ENCODE results near the gene GP1BA.
A peak's percentile ranks its signal among the peaks of the same experiment; 100 is the strongest.
"Not testable (repeated sequence)": the region's sequence is repeated elsewhere in the genome, so short reads cannot be mapped to it uniquely, and the experiment has no call there.

GP1BA gene

DNA sequence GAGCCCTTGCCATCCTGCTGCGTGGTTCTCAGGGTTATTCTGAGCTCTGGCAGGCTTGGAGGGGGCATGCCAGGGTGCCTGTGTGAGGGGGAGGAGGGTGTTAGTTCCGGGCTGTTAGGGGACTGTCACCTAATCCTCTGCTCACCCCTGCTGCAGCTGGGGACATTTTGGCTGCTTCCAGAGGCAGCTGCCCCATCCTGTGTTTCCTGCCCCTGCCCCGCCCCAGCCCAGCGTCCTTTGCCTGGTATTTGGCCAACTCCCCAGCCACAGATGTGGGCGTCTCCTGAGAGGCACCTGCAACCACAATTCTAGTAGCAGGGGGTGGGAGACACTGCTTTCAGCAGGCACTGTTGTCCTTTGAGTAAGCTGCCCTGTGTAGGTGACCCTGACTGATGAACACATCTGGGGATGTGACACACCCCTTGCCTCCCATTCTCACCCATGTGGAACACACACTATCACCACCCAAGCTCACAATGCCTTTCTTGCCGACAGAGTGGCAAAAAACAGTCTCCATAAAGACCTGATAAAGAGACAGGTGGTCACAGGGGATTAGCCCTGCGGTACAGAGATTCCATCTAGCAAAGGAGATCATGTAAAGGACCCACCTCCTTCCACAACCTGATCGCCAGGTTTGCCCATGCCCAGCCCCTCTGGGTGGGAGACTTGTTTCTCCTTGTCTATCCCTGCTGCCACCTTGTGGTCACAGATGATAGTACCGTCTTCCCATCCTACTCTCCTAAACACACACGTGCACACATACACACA lies 28.8 kb upstream of the GP1BA start, which contains the start of gene CHRNE:
TSS of gene CHRNE (minus strand) at position 48 of the 768 bp plus-strand sequence. CDS start at position 13, 35 bp downstream.
- ChIA-PET CTCF (interaction anchor here (0.6 to 6.1 kb wide), 18 partner anchors 9 to 201 kb away, joined by 3 to 72 read pairs (median 5); partner anchors contain the start of genes ARRB2, GLTPD2, PSMB6 and RNF167), POLR2A (interaction anchor here (1.0 to 1.1 kb wide), 3 partner anchors 107 to 182 kb away, joined by 3 read pairs; partner anchors contain the start of gene PSMB6)
- TF ChIP-seq, protein P1, sequence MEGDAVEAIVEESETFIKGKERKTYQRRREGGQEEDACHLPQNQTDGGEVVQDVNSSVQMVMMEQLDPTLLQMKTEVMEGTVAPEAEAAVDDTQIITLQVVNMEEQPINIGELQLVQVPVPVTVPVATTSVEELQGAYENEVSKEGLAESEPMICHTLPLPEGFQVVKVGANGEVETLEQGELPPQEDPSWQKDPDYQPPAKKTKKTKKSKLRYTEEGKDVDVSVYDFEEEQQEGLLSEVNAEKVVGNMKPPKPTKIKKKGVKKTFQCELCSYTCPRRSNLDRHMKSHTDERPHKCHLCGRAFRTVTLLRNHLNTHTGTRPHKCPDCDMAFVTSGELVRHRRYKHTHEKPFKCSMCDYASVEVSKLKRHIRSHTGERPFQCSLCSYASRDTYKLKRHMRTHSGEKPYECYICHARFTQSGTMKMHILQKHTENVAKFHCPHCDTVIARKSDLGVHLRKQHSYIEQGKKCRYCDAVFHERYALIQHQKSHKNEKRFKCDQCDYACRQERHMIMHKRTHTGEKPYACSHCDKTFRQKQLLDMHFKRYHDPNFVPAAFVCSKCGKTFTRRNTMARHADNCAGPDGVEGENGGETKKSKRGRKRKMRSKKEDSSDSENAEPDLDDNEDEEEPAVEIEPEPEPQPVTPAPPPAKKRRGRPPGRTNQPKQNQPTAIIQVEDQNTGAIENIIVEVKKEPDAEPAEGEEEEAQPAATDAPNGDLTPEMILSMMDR (IDR thresholded peaks at IDR 0.05; ENCODE audit: insufficient read depth, low read length, missing control alignments): peak; percentile 79
- no peak within 1 kb of the TSS for H3K4me3 ChIP-seq (ENCODE audit: low read depth, low read length)
- DNase-seq (ENCODE audit: low read depth, low spot score): no peak

DNA sequence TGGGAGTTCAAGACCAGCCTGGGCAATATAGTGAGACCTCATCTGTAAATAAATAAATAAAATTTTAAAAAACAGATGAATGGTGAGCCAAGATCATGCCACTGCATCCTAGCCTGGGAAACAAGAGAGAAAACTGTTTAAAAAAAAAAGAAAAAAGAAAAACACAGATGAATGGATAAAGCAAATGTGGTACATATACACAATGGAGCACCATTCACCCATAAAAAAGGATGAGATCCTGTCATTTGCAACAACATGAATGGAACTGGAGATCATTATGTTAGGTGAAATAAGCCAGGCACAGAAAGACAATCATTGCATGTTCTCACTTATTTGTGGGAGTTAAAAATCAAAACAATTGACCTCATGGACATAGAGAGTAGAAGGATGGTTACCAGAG lies 25.4 kb upstream of the GP1BA start:
- CTCF ChIA-PET: interaction anchor here (1.0 to 2.4 kb wide), 3 partner anchors 13 to 156 kb away, joined by 3 to 11 read pairs (median 10); no protein-coding TSS in a partner anchor
- DNase-seq (ENCODE audit: low read depth, low spot score); H3K4me3 ChIP-seq (ENCODE audit: low read depth, low read length); POLR2A ChIA-PET: not testable (repeated sequence)

DNA sequence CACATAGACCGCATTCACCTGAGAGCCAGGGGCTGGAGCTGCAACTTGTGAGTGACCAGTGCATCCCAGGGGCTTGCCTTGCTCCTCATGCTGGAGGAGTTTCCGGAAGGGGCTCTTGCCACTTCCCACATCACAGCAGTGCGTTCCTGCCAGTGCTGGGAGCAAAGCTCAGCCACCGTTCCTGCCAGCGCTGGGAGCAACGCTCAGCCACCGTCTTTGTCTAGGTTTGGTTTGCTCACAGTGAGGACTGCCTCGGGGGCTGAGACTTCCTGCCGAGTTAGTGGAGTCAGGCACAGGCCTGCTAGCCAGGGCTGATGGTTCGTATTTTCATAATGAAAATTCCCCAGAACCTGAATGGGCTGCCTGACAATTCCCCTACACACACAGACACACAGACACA lies 23.8 kb upstream of the GP1BA start:
- DNase-seq (ENCODE audit: low read depth, low spot score): no peak

DNA sequence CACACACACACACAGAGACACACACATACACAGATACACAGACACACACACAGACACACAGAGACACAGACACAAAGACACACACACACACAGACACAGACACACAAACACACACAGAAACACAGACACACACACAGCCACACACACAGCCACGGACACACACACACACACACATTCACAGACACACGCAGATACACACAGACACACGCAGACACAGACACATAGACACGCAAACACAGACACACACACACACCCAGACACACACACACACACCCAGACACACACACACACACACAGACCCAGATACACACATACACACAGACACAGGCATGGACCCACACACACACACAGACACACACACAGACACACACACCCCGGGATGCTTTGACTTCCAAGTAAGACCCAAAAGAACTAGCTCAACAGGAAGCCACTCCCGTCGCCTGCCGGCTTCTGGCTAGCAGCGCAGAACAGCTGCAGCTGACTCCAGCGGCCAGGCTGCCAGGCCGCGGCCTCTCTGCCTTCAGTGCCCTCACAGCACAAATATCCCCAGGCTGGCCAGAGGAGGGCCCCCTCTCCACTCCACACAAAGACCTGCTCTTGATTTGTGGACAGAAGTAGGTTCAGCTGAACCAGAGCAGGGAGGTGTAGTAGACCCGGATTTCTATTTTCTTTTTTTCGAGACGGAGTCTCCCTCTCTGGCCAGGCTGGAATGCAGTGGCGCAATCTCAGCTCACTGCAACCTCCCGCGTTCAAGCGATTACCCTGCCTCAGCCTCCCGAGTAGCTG lies 23.2 kb upstream of the GP1BA start:
- ChIA-PET POLR2A (interaction anchor here (0.5 to 1.8 kb wide), 9 partner anchors 13 to 153 kb away, joined by 3 to 8 read pairs (median 4); partner anchors contain the start of genes PSMB6, RNF167, SLC25A11 and SPAG7), CTCF (interaction anchor here (0.6 to 6.7 kb wide), 36 partner anchors 8 to 227 kb away, joined by 3 to 93 read pairs (median 4); partner anchors contain the start of genes ARRB2, C17orf107, CAMTA2 and INCA1)
- no peak overlapping the region for H3K4me3 ChIP-seq (ENCODE audit: low read depth, low read length)
- peak; percentile 40 for DNase-seq (ENCODE audit: low read depth, low spot score)
- TF ChIP-seq, protein P1 (IDR thresholded peaks at IDR 0.05; ENCODE audit: insufficient read depth, low read length, missing control alignments): peak; percentile 89

More for the DNA sequence above, 23.8 kb upstream of the GP1BA start:
- no peak overlapping the region for H3K4me3 ChIP-seq (ENCODE audit: low read depth, low read length)
- TF ChIP-seq, protein P1 (IDR thresholded peaks at IDR 0.05; ENCODE audit: insufficient read depth, low read length, missing control alignments): no peak
- POLR2A ChIA-PET: interaction anchor here (0.9 to 1.8 kb wide), 4 partner anchors 32 to 112 kb away, joined by 4 to 8 read pairs (median 5); partner anchors contain the start of genes PSMB6, RNF167, SLC25A11 and SPAG7
- CTCF ChIA-PET: interaction anchor here (0.6 to 6.7 kb wide), 27 partner anchors 9 to 226 kb away, joined by 3 to 93 read pairs (median 4); partner anchors contain the start of genes ARRB2, C17orf107, CAMTA2 and INCA1

DNA sequence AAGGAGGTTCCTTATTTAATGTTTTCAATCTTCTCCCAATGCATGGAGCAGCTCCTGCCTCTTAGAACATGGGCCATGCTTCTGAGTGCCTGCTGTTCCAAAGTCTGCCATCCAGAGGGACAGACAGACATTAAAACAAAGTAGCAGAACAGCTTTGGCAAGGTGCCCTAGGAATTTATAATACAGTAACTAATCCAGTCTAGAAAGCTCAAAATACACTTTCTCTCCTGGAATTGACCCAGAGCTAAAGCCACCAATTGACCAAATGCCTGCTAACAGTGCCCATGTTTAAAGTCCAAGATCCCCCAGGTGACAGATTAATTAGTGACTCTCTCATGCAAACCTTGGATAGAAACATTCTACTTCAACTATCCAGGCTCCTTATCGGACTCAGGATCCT lies 18.1 kb upstream of the GP1BA start:
- POLR2A ChIA-PET: no interaction called here
- H3K4me3 ChIP-seq (ENCODE audit: low read depth, low read length): no peak overlapping the region
- TF ChIP-seq, protein P1 (IDR thresholded peaks at IDR 0.05; ENCODE audit: insufficient read depth, low read length, missing control alignments): no peak
- DNase-seq (ENCODE audit: low read depth, low spot score): no peak
- CTCF ChIA-PET: interaction anchor here (1.1 to 6.7 kb wide), 5 partner anchors 11 to 149 kb away, joined by 3 to 93 read pairs (median 5); partner anchors contain the start of gene CHRNE

DNA sequence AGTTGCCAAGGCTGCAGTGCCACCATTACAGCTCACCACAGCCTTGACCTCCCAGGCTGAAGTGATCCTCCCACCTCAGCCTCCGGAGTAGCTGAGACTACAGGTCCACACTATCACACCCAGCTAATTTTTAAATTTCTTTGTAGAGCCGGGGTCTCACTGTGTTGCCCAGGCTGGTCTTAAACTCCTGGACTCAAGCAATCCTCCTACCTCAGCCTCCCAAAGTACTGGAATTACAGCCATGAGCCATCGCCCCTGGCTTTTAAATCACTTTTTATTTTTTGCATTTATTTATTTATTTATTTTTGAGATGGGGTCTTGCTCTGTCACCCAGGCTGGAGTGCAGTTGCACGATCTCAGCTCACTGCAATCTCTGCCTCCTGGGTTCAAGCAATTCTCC lies 17.5 kb upstream of the GP1BA start:
- POLR2A ChIA-PET; DNase-seq (ENCODE audit: low read depth, low spot score); H3K4me3 ChIP-seq (ENCODE audit: low read depth, low read length): not testable (repeated sequence)
- CTCF ChIA-PET: interaction anchor here (1.1 to 3.5 kb wide), 5 partner anchors 12 to 75 kb away, joined by 3 to 16 read pairs (median 4); partner anchors contain the start of gene CHRNE

All from AG04449 (cell line).